GM12891 (cell line): ENCODE measurements around the gene ZNHIT6.

Experiments used
- DNase-seq: peaks from one replicate; pipeline ENCODE4 v3.0.0; 2011; ENCODE audit warnings: low spot score; ENCODE audit not compliant: insufficient read length
- FAIRE-seq: peaks from 2 replicates; lab custom pipeline; 2011; peaks lifted over from hg19 to GRCh38; lab: Jason Lieb, UNC
- PAX5 ChIP-seq: IDR thresholded peaks from 2 replicates; pipeline ENCODE4 v1.6.1; 2011; ENCODE audit warnings: low read length, moderate library complexity, mild to moderate bottlenecking; ENCODE audit not compliant: insufficient read depth, severe bottlenecking
- POLR2A ChIP-seq: IDR thresholded peaks from 2 replicates; pipeline ENCODE4 v1.6.1; 2011; ENCODE audit warnings: low read depth, low read length, control low read depth
- POLR2AphosphoS5 ChIP-seq: IDR thresholded peaks from 2 replicates; pipeline ENCODE4 v1.6.1; 2011; ENCODE audit warnings: low read depth, low read length, control low read depth
- POU2F2 ChIP-seq: IDR thresholded peaks from 2 replicates; pipeline ENCODE4 v1.6.1; 2011; ENCODE audit warnings: low read depth, mild to moderate bottlenecking, control low read depth, low read length, moderate library complexity
- SPI1 ChIP-seq: IDR thresholded peaks from 2 replicates; pipeline ENCODE4 v1.6.1; 2011; ENCODE audit warnings: low read depth, low read length, control low read depth
- TAF1 ChIP-seq: IDR thresholded peaks from 2 replicates; pipeline ENCODE4 v1.6.1; 2011; ENCODE audit warnings: low read depth, low read length, control low read depth

Gene ZNHIT6

DNA sequence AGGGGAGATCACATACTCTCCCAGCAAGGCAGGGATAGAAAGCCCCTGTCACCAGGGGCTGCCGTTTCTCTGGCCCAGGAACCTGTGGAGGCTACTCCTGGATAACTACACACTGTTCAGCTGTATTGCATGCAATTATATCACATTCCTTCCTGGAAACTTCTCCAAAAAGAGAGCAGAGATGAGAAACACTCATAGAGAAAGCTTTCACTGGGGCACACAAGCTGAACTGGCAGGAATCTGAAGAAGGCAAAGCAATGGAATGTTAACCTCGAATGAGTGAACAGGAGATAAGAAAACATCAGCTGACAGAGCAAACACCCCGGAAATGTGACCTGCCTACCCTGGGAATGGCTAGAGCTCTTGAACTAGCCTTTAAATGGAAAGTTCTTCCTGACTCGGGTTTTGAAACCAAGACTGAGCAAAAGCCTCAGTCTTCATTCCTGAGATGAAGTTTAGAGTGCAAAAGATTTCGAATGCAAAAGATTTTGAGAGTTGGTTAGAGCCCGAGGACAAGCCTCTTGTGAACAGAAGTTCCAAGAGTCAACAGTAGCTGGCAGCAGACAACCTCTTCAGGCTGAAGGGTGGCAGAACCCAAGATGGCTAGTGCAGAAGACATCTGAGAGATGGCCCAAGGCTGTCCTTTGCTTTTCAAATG lies 95.4 kb downstream of the ZNHIT6 start:
- no peak for FAIRE-seq
- TF ChIP-seq PAX5, result no peak
- DNase-seq, result peak; percentile 15

- no peak for DNase-seq
- no peak for TF ChIP-seq SPI1
- FAIRE-seq, result no peak
Measured at GRCh38 chr1:85611856-85612255, 96.4 kb downstream of the ZNHIT6 start.

DNA sequence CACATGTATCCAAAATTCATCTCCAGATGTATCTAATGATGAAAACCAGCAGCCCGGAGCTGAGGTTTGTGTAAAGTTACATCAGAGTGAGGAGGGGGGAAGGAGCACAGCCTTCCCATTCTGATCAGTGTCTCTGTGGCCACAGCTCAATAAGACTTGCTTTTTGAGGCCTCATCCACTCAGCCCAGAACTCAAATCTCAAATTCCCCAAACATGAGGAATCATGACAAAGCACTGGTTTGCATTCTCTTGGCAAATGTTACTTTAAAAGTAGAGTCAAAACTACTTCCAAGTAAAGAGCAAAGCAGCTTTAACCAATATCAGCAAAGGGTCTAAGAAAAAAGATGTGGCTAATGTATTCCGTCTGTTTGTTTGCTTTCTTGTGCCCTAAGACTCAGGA lies 96.8 kb downstream of the ZNHIT6 start:
- no peak for FAIRE-seq
- DNase-seq, result no peak
- no peak for TF ChIP-seq PAX5
- TF ChIP-seq POLR2AphosphoS5, result no peak
- no peak for TF ChIP-seq SPI1
- TF ChIP-seq POLR2A, result no peak
- no peak for TF ChIP-seq POU2F2
- no peak for TF ChIP-seq TAF1

DNA sequence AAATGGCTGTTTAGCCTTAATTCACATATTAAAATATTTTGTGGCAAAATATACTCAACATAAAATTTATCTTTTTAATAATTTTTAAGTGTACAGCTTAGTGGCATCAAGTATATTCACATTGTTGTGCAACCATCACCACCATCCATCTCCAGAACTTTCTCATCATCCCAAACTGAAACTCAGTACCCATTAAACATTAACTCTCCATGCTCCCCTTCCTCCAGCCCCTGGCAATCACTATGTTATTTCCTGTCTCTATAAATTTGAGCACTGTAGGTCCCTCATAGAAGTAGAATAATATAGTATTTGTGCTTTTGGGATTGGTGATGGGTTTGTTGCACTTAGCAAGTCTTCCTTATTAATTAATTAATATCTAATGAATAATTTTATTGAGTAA lies 98.3 kb downstream of the ZNHIT6 start:
- FAIRE-seq (no peak), DNase-seq (no peak)
- TF ChIP-seq POLR2A, result no peak
- TF ChIP-seq TAF1, result no peak
- TF ChIP-seq SPI1, result no peak
- TF ChIP-seq POU2F2, result no peak
- TF ChIP-seq POLR2AphosphoS5, result no peak
- no peak for TF ChIP-seq PAX5

- DNase-seq (no peak), FAIRE-seq (no peak)
- TF ChIP-seq TAF1 (no peak), POLR2AphosphoS5 (no peak), SPI1 (no peak), PAX5 (no peak), POLR2A (no peak), POU2F2 (no peak)
Measured at GRCh38 chr1:85608851-85609250, 99.4 kb downstream of the ZNHIT6 start.

DNA sequence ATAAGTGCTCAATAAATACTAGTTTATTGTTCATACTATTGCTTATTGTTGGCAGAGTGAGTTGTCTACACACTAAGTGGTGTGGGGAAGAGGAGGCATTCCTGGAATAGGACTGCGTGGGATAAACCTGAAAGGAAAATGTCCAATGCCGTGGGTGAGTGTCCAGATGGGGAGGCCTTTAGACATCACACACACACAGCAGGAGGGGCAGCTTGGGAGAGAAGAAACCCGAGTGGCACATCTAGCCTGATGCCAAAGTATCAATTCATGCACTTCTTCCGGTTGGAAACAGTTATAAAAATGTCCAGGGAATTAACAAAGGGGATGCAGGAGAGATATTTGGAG lies 100.3 kb downstream of the ZNHIT6 start:
- DNase-seq (no peak), FAIRE-seq (no peak)
- TF ChIP-seq PAX5, result no peak
- TF ChIP-seq TAF1, result no peak
- TF ChIP-seq POLR2AphosphoS5, result no peak
- no peak for TF ChIP-seq POU2F2
- no peak for TF ChIP-seq SPI1
- no peak for TF ChIP-seq POLR2A

DNA sequence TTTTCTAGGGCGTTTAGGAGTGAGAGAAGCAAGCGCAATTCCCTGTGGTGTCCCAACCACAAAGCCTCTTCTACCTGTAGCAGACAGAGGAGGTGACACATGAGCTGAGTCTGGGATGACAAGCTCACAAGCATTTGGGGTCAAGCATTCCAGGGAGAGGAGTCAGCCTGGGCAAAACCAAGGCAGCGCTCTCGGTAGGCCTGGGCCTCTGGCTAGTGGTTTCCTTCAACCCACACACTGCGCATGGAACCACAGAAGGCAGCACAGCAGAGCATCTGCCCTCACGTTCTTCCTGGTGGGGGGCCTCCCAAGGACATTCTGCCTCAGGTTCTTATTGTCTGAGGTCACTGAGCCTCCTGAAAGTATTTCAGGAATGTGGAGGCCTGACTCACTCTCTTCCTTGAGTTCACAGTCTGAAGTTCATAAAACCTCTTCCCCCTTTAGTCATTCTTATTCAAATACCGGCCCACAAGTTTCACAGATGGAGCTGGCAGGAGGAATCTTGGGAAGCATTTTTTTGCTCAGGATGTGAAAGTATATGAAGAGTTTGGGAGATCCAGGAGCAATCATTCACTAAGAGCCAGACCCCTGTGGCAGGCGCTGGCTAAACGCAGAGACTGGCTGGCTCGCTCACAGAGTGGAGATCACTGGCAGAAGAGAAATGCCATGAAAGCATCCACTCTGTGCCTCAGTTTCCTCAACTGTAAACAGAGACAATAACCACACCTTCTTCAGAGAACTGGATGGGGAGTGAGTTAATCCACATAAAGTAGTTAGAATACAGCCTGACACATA lies 100.9 kb downstream of the ZNHIT6 start:
- no peak for DNase-seq
- no peak for FAIRE-seq
- TF ChIP-seq POLR2A, result no peak
- TF ChIP-seq TAF1, result no peak
- no peak for TF ChIP-seq PAX5
- TF ChIP-seq POU2F2, result no peak

- DNase-seq (no peak), FAIRE-seq (no peak)
- no peak for TF ChIP-seq POU2F2
- no peak for TF ChIP-seq TAF1
- no peak for TF ChIP-seq POLR2A
- no peak for TF ChIP-seq SPI1
- no peak for TF ChIP-seq PAX5
- TF ChIP-seq POLR2AphosphoS5, result no peak
Measured at GRCh38 chr1:85606414-85606800, 101.8 kb downstream of the ZNHIT6 start.

DNA sequence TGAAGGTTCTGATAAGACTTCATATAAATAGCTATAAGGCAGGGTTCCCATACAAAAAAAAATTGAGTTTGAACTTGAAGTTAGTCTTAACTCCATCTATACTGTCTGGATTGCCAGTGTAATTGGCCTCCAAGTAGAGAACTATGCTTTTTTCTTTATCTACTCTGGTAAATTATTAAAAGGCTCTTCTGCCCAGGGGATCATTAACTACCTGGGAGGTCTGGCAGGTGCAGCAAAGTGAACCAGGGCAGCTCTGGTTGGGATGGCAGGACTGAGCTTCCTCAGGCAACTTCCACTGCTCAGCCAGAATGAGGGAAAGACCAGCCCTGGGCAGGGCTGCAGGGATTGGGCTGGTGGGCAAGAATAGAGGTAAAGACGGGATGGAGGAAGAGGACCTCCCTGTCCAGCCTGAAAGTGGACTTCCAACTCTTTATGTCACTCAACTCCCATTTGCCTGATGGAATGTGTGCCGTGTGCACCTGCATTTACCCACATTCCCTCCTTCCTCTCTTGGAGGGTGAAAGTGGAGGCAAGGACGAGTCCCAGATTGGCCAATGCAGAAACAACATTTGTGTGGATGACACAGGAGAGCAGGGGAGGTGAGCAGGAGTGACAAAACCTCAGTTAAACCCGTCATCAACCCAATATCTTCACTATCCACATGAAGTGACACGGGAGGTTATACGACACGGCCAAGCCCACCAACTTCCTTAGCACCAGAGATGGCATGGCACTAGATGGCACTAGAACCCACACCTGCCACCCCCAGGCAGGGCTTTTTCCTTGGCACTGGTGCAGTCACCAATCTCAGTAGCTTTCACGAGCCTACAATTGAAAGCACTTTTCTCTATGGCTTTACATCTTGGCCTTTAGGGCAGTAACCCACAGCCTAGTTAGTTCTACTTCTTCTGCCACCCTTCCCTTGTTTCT lies 102.5 kb downstream of the ZNHIT6 start:
- TF ChIP-seq TAF1 (no peak), SPI1 (no peak), POU2F2 (no peak), POLR2A (no peak), POLR2AphosphoS5 (no peak), PAX5 (no peak)
- DNase-seq (no peak), FAIRE-seq (no peak)
